HG02798 (cell line): Measurements from ENCODE around the gene NRXN3.

ENCODE experiments used
- ATAC-seq: cut with Tn5 transposase; IDR thresholded peaks from one replicate; pipeline ENCODE4 v1.9.1; 2021; ENCODE audit warnings: mild to moderate bottlenecking; ENCODE audit not compliant: unreplicated experiment, poor library complexity

Gene NRXN3

DNA sequence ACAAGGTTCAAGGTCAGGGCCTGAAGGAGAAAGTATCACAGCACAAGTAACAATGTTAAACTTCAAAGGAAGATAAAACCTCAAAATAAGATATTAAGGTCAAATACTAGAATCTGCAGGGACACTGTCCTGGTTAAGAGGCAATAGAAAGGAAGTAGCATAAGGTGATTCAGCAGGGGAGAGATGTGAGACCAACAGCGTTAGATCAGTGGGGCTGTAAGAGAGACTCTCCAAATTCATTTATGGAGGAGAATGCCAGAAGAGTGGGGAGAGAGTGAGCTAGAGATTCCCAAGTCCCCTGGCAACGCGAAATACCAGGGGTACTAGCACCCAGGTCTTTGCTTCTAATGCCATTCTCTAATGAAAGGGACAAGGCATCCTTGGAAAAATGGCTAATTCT lies 1430.2 kb downstream of the NRXN3 start:
- ATAC-seq = no peak

DNA sequence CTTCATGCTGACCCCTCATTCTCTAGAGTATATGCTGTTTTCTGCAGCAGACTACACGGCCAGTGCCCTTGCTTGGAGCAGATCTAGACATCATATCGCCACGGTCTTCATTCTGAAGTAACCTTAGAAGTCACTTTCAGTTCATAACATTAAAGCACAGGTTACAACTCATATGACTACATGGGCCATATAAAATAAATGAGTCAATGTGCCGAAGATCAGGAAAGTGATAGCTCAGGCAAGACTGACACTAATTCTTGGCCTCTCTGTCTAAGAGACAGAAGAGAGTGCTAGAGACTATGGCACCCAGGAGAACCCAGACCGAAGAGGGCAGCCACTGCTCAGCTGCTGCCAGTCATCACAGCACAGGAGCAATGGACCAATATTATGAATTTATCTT lies 1431.4 kb downstream of the NRXN3 start:
- no peak for ATAC-seq

GRCh38 chr14:79602045-79602444 lies 1431.9 kb downstream of the NRXN3 start:
- ATAC-seq = no peak

DNA sequence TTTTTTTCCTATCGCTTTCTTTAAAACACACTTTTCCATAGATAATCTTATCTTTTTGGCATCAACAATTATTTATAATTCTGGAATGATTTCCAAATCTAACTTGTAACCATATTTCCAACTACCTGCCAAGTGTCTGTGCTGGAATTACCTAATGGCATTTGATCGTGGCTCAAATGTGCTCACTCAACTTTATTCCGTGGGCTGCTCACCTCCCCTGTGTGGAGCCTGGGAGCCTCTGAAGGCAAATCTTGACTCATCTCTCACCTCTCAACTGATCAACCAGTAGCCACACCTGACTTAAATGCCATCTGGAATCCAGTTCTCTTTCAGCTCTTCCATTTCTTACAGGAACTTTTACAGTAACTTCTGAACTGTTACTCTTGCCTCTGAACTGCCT lies 1432.6 kb downstream of the NRXN3 start:
- ATAC-seq = no peak

DNA sequence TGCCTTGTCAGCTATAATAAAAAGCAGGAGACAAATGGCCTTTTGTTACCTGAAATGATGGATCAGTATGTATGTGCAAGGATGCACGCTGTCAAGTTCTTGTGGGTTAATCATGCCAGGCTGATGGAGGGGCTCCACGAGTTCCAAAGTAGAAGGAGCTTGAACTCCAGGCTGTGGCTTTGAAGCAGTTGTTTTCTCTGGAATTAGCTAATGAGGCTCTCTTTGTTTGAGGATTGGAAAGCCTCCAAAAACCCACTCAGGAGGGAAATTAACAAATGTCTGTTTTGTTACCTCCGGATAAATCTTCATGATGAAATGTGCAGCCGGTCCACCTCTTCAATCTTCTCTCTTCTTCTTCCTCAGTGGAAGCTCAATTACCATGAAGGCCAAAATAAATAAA lies 1435.7 kb downstream of the NRXN3 start:
- ATAC-seq = no peak

DNA sequence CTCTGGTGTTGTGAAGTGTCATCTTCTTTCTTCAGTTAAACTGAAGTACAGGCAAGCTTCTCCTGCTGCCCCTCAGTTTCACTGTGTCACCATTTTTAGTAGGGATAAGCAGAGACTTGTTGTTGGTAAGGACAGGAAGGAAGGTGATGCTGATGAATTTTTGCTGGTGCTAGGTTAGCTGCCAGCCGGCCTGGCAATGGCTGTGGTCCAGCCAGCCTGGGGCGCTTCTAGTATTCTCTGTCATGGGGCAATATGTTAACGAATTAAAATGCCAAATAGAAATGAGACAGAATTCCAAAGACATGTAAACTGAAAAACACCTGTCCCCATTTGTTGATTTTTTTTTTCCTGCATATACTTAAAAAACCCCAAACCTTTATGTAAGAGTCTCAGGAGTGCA lies 1438.3 kb downstream of the NRXN3 start:
- no peak for ATAC-seq

- no peak for ATAC-seq
Measured at GRCh38 chr14:79613625-79614024, 1443.5 kb downstream of the NRXN3 start.

GRCh38 chr14:79614448-79614847 lies 1444.3 kb downstream of the NRXN3 start:
- ATAC-seq = no peak

DNA sequence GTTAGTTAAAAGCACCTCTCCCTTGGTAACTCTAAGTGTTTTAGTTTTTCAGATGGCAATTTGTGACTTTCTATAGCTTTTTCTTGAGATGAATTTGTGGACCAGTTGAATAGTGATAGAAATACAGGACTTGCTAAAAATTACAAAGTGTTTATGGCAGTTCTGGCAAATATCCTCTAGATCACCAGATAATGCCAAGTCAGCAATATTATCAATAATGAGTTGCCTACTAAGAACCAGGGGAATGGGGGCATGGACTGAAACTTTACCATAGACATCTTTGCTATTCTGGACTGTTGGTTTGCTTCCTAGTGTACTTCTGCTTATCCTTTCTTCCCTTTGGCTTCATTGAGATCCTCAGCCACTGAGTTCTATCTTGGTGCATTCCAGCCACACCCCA lies 1456.9 kb downstream of the NRXN3 start:
- no peak for ATAC-seq

GRCh38 chr14:79629411-79630287 lies 1459.5 kb downstream of the NRXN3 start:
- no peak for ATAC-seq

DNA sequence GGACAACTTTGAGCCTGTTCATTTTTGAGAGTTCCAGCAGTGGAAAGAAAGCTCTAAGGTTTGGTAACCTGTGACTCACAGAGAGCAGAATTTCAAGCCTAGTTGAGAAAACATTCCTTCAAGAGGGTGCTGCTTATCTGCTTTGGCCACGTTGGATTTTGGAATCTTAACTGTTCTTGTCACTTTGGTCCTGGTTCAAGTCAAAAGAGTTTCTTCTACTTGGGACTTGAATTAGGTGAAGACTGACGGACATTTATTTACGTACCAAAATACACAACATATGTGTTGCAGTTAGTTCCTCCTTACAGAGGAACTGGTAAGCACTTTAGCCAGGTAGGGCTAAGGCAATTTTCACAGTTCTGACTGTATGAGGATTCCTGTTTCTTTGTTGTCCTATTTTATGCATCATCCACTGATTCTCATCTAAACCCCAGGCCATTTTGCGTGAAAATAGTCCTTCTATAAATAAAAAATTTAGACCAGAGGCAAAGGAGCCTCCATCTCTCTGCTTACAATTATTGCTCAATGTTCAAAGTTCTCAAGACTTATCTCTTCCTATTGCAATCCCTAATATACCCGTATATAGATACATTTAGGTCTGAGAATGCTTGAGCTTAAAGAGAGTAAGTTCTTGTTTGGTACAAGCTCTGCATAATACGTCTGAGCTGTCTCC lies 1460.3 kb downstream of the NRXN3 start:
- no peak for ATAC-seq

DNA sequence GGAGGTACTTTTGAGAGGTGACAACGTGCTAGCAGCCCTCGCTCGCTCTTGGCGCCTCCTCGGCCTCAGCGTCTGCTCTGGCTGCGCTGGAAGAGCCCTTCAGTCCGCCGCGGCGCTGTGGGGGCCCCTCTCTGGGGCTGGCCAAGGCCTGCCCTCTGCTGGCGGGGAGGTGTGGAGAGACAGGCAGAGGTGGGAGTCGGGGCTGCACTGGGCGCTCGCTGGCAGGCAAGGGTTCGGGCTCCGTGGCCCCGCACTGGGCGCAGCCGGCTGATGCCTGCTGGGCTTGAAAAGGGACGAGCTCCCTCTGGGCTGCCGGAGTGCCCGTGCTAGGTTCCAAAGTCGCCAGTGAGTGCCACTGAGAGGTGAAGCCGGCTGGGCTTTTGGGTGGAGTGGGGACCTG lies 1461.1 kb downstream of the NRXN3 start:
- ATAC-seq = no peak

DNA sequence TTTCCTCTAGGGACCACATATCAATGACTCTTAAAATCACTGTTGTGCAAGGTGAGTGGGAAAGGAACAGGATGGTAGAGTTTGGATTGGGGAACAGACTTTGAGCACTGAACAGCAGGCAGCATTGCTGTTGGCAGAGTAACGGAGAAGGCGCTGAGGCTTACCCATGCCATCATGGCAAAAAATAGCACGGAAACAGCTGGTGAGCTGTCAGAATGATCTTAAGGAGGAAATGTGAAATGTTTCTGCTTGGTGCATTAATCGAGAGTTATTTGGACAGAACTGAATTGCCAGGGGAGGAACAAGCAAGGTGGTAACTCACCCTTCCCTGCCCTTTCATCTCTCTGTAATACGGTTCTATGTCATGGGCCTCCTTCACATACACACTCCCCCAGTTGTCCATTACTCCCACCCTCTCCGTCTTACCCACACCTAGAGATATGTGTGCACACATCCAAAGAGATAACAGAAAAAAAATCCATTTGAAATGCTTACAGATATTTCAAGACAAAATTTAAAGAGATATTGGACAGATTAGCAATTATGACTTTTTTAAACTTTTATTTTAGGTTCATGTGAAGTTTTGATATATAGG lies 1468.6 kb downstream of the NRXN3 start:
- ATAC-seq = no peak

DNA sequence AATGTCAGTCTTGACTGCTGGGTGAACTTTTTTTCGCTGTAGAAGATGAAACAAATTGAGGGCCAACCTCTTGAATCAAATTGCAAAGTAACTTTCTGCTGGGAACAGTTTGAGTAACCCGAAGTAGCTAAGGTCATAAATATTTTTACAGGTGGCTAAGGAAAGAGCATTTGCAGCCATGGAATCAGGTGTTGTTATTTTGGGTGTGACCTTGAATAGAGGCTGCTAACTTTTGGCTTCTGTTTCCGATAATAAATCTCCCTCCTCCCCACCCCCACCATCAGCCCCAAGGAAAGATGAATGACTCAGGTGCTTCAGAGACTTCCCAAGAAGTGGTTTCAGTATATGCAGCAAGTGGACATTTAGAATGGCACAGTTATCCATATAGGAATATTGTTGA lies 1469.4 kb downstream of the NRXN3 start:
- ATAC-seq = no peak

DNA sequence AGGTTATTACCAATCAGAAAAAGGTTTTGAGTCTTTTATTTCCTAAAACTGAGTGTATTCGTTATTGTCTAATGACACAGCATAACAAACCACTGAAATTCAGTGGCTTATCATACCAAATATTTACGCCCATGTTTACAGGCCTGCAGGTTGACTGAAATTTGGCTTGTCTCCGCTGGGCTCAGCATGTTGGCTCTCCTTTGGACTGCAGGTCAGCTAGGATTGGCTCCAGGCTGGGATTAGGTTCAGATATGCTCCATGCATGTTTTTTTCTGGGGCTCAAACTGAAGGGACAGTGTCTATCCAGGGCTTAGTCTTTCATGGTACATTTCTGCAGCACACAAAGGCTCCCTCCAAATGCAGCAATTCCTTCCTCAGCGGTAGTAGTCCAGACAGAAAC lies 1471.2 kb downstream of the NRXN3 start:
- ATAC-seq = no peak

DNA sequence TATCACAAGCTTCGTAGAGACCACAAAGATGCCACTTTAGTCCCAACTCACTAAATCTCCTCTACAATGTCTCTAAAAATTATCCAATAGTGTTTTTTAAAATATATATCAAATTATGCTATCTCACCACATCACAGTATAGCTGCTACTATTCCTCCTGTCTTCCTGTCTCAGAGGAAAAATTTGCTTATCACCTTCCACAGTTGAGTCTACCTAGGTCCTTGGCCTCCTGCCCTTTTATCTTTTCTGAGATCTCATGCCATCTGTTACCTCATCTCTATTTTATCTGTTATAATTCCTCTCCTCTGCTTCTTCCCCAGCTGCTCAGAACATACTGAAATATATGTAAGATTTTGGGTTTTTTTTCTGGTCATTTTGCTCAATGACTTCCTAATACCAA lies 1473.0 kb downstream of the NRXN3 start:
- ATAC-seq = no peak

DNA sequence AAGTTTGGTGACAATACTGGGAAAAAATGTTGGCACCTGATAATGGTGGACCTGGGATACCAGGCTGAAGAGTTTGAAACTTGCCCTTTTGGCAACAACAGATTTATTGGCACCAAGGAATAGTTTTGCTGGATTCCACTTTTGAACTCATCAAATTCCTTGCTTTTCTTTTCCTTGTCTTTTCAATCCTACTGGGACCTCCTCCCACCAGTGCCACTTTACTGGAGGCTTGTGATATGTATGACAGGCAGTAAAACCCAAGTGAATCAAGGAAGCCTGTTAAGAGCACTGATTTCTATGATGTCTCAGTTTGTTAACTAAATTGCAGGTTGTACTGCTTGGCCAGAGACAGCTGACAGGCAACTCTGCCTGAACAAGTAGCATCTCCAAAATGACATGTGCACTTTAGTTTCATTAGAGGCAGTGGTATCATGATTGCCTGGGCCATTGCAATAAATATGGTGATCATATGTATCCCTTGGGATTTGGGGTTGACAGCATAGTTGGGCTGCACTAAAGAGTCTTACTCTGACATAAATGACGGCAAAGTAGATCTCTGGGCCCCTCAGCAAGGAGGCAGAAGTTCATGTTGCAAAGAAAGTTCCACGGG lies 1475.7 kb downstream of the NRXN3 start:
- ATAC-seq = no peak

- no peak for ATAC-seq
Measured at GRCh38 chr14:79649856-79650255, 1479.7 kb downstream of the NRXN3 start.

DNA sequence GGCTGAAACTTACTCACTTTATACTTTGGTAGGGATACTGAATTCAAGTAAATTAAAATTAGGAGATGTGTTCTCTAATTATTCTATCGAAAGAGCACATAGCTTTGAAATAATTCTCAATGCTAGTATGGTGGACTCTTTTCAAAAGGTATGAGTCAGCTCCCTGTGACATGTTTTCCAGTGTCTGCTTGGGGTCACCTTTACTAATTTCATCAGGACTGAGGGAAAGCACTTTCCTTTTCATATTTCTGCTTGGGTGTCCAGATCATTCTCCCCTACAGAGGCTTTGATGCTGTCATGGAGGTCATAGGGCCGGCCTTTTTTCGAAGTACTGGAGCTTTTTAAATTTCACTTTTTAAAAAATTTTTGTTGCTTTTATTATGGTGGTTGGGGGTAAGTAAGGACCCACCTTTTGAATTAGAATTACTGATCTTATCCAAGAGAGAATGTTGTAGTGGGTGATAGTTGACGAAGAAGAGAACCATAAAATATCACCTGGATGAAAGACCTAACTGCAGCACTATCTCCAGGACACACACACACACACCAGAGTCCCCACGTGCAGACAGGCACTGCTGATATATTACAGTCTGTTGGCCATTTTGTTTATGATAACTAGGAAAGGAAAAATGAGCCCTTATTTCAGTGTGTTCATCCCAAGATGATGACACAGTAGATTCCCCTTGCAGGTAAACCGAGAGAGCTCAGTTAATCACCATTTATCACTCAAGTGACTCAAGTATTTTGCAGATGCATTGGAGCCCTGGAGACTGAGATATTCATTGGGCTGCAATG lies 1482.5 kb downstream of the NRXN3 start:
- no peak for ATAC-seq

GRCh38 chr14:79656056-79656455 lies 1485.9 kb downstream of the NRXN3 start:
- ATAC-seq = no peak
